Spleen (tissue), 11 donors: ENCODE results near the gene GOLGA3. TPM values are rescaled to one million over a fixed set of nuclear protein-coding genes. Genes with fewer than 3 reads are reported as not detected.
"Not testable (repeated sequence)": the region's sequence is repeated elsewhere in the genome, so short reads cannot be mapped to it uniquely, and the experiment has no call there.

ENCODE experiments used
- DNase-seq: peaks from one replicate; pipeline ENCODE4 v3.0.0-alpha.2; 2020
- H3K27ac ChIP-seq, 8 donors: fragments of 200-600 bp; sonication (generic) in 7 of 8; 1 replicate in 4 of 8; 2 replicates in 4 of 8; pipeline versions ENCODE4 v1.5.0 to v1.8.0; 2016 to 2021; ENCODE audit warnings: inconsistent platforms in 4 of 8, mild to moderate bottlenecking in 4 of 8, moderate library complexity in 1 of 8
- H3K27me3 ChIP-seq, 7 donors: fragments of 200-600 bp; sonication (generic) in 6 of 7; replicated peaks in 1 of 7; 1 replicate in 4 of 7; 2 replicates in 3 of 7; pipeline versions ENCODE4 v1.5.0 to v1.8.0; 2016 to 2021; ENCODE audit warnings: inconsistent platforms in 3 of 7, mild to moderate bottlenecking in 1 of 7
- H3K36me3 ChIP-seq, 6 donors: fragments of 200-600 bp; sonication (generic) in 5 of 6; 1 replicate in 4 of 6; 2 replicates in 2 of 6; pipeline versions ENCODE4 v1.5.0 to v1.8.0; 2016 to 2021; ENCODE audit warnings: inconsistent platforms in 2 of 6
- H3K4me1 ChIP-seq, 6 donors: fragments of 200-600 bp; sonication (generic) in 5 of 6; 1 replicate in 3 of 6; 2 replicates in 3 of 6; pipeline versions ENCODE4 v1.5.0 to v1.8.0; 2016 to 2021; ENCODE audit warnings: inconsistent platforms in 3 of 6
- H3K4me3 ChIP-seq, 8 donors: fragments of 200-600 bp; sonication (generic) in 7 of 8; 1 replicate in 4 of 8; 2 replicates in 4 of 8; pipeline versions ENCODE4 v1.5.0 to v1.8.0; 2016 to 2021; ENCODE audit warnings: inconsistent platforms in 4 of 8, mild to moderate bottlenecking in 4 of 8, moderate library complexity in 2 of 8
- H3K9me3 ChIP-seq, 8 donors: fragments of 200-600 bp; sonication (generic) in 7 of 8; 1 replicate in 4 of 8; 2 replicates in 4 of 8; pipeline versions ENCODE4 v1.5.0 to v1.8.0; 2016 to 2021; ENCODE audit warnings: inconsistent platforms in 4 of 8
- POLR2A ChIP-seq, 3 donors: fragments of 450-650 bp; IDR thresholded peaks; one replicate each; pipeline ENCODE4 v1.5.1; 2017; ENCODE audit warnings: antibody characterized with exemption in 3 of 3, mild to moderate bottlenecking in 1 of 3
- POLR2AphosphoS5 ChIP-seq, 3 donors: sonication (generic); formaldehyde crosslinking; IDR thresholded peaks; one replicate each; pipeline ENCODE4 v1.5.1; 2017; ENCODE audit warnings: antibody characterized with exemption in 3 of 3
- WGBS, 5 donors: extraction: QIAGEN DNeasy Blood & Tissue Kit in 3 of 5; methylation state at CpG; one replicate each; pipeline versions ENCODE4 v1.1.5 to v1.1.7; 2013 to 2018; 5-methylcytosine and 5-hydroxymethylcytosine counted together
- intact Hi-C: fragments of 100-400 bp; cut with DNase I; formaldehyde crosslinking; loops from one replicate; pipeline ENCODE4 v1.15.0; 2023; ENCODE audit warnings: low total_unique reads
- polyA plus RNA-seq, 3 donors: library from polyadenylated mRNA; stranded (reverse); fragments of 200-250 nt; gene quantifications; one replicate each; pipeline ENCODE4 v1.2.1, GENCODE V29; 2013
- total RNA-seq, 7 donors: library from RNA; depleted of rRNA in 3 of 7; stranded (reverse); fragments of >200 nt in 3 of 7; fragmentation: NEBNext Ultra II Directional in 4 of 7; extraction: Animal tissue kit (Norgen Biotek cat#: 25700) in 4 of 7; gene quantifications; one replicate each; pipeline versions ENCODE4 v1.1.0 to v1.2.1, GENCODE V29; 2016 to 2021
- TF ChIP-seq, protein P1 (sequence below), 11 experiments: fragments of 200-600 bp in 7 of 11; fragments of 450-650 bp in 4 of 11; sonication (generic) in 4 of 11; IDR thresholded peaks in 8 of 11; conservative IDR thresholded peaks in 3 of 11; 1 replicate in 7 of 11; 2 replicates in 4 of 11; pipeline versions ENCODE4 v1.4.0 to v1.8.0; 2016 to 2021; ENCODE audit warnings: antibody characterized with exemption in 11 of 11, inconsistent platforms in 4 of 11, mild to moderate bottlenecking in 1 of 11
- donor health status: healthy with polysubstance abuse.
- donor health status: DM: no; HTN: no; CAD: no; lungs with moderate emphysema.
- donor health status: DM: no; HTN: no; CAD: no.
- donor health status: Bipolar disorder and iron deficiency.
- donor health status: healthy.
- donor health status: DM: no; HTN: no; CAD: no.
- donor health status: DM: yes; HTN: yes; CAD: no.

The GOLGA3 gene
- total and polyA plus RNA-seq, 10 donors, result 6.8 to 80.9 (median 52.0) TPM

DNA sequence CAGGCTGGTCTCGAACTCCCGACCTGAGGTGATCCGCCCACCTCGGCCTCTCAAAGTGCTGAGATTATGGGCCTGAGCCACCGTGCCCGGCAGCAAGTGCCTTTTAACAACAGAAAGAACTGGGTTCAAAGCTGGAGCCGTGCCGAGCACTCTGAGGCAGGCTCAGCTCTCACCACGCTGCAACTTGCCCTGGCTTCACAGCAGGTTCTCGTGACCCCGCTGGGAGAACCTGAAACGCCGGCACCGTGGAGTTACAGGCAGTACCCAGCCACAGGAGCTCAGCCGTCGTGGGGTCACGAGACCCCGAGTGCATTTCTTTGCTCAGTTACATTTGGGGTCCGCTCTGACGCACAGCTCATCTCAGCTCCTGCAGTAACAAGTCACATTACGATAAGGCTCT lies 14.4 kb downstream of the GOLGA3 start:
- peaks cover 5 to 93% (median 72%) of the 10 kb centered on the region in 6 donors for H3K36me3 ChIP-seq
- intact Hi-C loops, result no loop called here
- no peak overlapping the region for H3K4me3 ChIP-seq
- H3K9me3 ChIP-seq, result no peaks in the 10 kb centered on the region
- DNase-seq, result no peak
- H3K27me3 ChIP-seq, result no peaks in the 10 kb centered on the region
- peaks cover 0 to 19% (median 0%) of the 10 kb centered on the region in 6 donors for H3K4me1 ChIP-seq
- no peak overlapping the region for H3K27ac ChIP-seq
- no peak for TF ChIP-seq POLR2A (IDR thresholded peaks at IDR 0.05)
- TF ChIP-seq POLR2AphosphoS5 (IDR thresholded peaks at IDR 0.05), result no peak
- TF ChIP-seq, protein P1, sequence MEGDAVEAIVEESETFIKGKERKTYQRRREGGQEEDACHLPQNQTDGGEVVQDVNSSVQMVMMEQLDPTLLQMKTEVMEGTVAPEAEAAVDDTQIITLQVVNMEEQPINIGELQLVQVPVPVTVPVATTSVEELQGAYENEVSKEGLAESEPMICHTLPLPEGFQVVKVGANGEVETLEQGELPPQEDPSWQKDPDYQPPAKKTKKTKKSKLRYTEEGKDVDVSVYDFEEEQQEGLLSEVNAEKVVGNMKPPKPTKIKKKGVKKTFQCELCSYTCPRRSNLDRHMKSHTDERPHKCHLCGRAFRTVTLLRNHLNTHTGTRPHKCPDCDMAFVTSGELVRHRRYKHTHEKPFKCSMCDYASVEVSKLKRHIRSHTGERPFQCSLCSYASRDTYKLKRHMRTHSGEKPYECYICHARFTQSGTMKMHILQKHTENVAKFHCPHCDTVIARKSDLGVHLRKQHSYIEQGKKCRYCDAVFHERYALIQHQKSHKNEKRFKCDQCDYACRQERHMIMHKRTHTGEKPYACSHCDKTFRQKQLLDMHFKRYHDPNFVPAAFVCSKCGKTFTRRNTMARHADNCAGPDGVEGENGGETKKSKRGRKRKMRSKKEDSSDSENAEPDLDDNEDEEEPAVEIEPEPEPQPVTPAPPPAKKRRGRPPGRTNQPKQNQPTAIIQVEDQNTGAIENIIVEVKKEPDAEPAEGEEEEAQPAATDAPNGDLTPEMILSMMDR (IDR thresholded peaks at IDR 0.05 in 8 of 11, conservative IDR thresholded peaks at IDR 0.05 in 3 of 11), result no peak
- 97 to 99% (median 98%) methylated on average over 21 of the region's 21 CpGs for WGBS, 5 donors

DNA sequence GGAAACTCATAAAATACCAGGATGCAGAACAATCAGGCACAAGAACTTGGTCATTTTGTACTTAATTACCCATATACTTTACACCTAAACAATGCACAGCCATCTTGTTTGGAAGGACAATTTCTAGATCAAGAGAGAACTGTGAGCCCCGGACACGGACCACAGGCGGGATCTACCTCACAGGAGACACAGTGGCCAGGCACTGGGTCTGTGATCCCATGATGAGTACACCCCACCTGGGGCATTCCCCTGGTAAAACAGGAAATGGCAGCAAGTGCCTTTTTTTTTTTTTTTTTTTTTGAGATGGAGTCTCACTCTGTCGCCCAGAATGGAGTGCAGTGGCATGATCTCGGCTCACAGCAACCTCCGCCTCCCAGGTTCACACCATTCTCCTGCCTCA lies 15.2 kb downstream of the GOLGA3 start:
- peaks cover 5 to 93% (median 68%) of the 10 kb centered on the region in 6 donors for H3K36me3 ChIP-seq
- 90 to 93% (median 92%) methylated on average over 5 to 6 of the region's 6 CpGs for WGBS, 5 donors
- DNase-seq, result no peak
- intact Hi-C loops, result no loop called here
- peaks cover 0 to 11% (median 0%) of the 10 kb centered on the region in 6 donors for H3K4me1 ChIP-seq
- H3K9me3 ChIP-seq, result no peaks in the 10 kb centered on the region
- TF ChIP-seq POLR2AphosphoS5 (IDR thresholded peaks at IDR 0.05) (no peak), POLR2A (IDR thresholded peaks at IDR 0.05) (no peak)
- TF ChIP-seq, protein P1 (IDR thresholded peaks at IDR 0.05 in 8 of 11, conservative IDR thresholded peaks at IDR 0.05 in 3 of 11), result no peak
- H3K4me3 ChIP-seq, result no peak overlapping the region
- H3K27ac ChIP-seq, result peak overlapping the region in 1 of 8 donors; percentile 17
- no peaks in the 10 kb centered on the region for H3K27me3 ChIP-seq

DNA sequence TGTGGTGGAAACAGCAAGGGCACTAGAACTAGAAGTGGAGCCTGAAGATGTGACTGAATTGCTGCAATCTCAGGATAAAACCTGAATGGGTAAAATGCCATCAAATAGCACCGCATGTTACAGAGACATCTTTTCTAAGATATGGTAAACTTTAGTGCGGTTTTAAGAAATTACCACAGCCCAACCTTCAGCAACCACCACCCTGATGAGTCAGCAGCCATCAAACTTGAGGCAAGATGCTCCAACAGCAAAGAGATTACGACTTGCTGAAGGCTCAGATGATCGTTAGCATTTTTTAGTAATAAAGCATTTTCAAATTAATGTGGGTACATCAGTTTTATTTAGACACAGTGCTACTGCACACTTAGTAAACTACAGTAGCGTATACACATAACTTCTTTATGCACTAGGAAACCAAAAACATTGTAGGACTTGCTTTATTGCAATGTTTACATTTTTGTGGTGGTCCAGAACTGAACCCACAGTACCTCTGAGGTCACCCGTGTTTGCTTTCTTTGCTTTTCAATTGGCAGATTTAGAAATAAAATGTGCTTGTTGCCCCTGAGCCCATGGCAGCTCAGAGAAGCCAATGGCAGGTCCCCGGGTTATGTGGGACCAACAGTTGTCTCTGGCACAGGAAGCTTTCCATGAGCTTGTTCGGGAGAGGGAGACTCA lies 15.9 kb downstream of the GOLGA3 start:
- 88 to 93% (median 91%) methylated on average over 8 of the region's 8 CpGs for WGBS, 5 donors
- intact Hi-C loops, result no loop called here
- Histone ChIP-seq H3K27me3 (no peaks in the 10 kb centered on the region), H3K4me3 (no peak overlapping the region), H3K4me1 (peaks cover 0 to 9% (median 0%) of the 10 kb centered on the region in 6 donors), H3K27ac (peak overlapping the region in 1 of 8 donors; percentile 17), H3K36me3 (peaks cover 5 to 93% (median 70%) of the 10 kb centered on the region in 6 donors), H3K9me3 (no peaks in the 10 kb centered on the region)
- DNase-seq, result no peak
- TF ChIP-seq POLR2AphosphoS5 (IDR thresholded peaks at IDR 0.05) (no peak), POLR2A (IDR thresholded peaks at IDR 0.05) (no peak)
- TF ChIP-seq, protein P1 (IDR thresholded peaks at IDR 0.05 in 8 of 11, conservative IDR thresholded peaks at IDR 0.05 in 3 of 11), result no peak

DNA sequence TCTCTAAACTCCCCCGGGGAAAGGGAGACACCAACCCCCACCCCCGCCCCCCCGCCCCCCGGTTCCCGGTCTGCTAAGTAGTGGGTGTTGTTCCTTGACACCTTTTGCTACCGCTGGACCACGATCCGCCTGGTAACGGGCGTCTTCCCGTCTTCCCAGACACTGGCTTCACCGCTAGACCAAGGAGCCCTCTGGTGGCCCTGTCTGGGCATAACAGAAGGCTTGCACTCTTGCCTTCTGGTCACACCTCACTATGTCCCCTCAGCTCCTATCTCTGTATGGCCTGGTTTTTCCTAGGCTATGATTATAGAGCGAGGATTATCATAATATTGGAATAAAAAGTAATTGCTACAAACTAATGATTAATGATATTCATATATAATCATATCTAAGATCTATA lies 19.3 kb downstream of the GOLGA3 start:
- H3K4me3 ChIP-seq, H3K27me3 ChIP-seq, DNase-seq, H3K27ac ChIP-seq, H3K9me3 ChIP-seq, intact Hi-C loops: not testable (repeated sequence)
- Histone ChIP-seq H3K36me3 (peaks cover under 1 to 99% (median 73%) of the 10 kb centered on the region in 6 donors), H3K4me1 (peaks cover 0 to 15% (median 0%) of the 10 kb centered on the region in 6 donors)
- TF ChIP-seq, protein P1 (IDR thresholded peaks at IDR 0.05 in 8 of 11, conservative IDR thresholded peaks at IDR 0.05 in 3 of 11), result peak in 7 of 11 experiments; percentile 30 to 60 (median 49)
- WGBS, 5 donors, result 61 to 72% (median 64%) methylated on average over 9 to 13 of the region's 13 CpGs
